Endothelial cell of umbilical vein (primary cell): ENCODE measurements around the gene CHI3L2.

Experiments used
- CTCF ChIP-seq, 2 donors: IDR thresholded peaks; 1 replicate in 1 of 2; 2 replicates in 1 of 2; pipeline ENCODE4 v1.5.1; 2011; ENCODE audit warnings: low read length in 2 of 2, mild to moderate bottlenecking in 2 of 2, moderate library complexity in 2 of 2, control low read depth in 1 of 2, inconsistent platforms in 1 of 2, low read depth in 1 of 2; ENCODE audit not compliant: insufficient read depth in 1 of 2; ENCODE audit errors: extremely low read depth in 1 of 2
- POLR2A ChIP-seq: IDR thresholded peaks from 2 replicates; pipeline ENCODE4 v1.6.1; 2012; ENCODE audit warnings: low read depth, mild to moderate bottlenecking, control low read depth, low read length

- TF ChIP-seq CTCF (IDR thresholded peaks at IDR 0.05; ENCODE audit: extremely low read depth in 1 of 2, insufficient read depth in 1 of 2, low read depth in 1 of 2, low read length in 2 of 2) = no peak
- no peak for TF ChIP-seq POLR2A
Observed at GRCh38 chr1:111204983-111205713, 22.4 kb upstream of the CHI3L2 start.
